AG09319 (cell line): ENCODE measurements around the gene GPT2.

Experiments
- DNase-seq: peaks from one replicate; pipeline ENCODE4 v3.0.0-alpha.2; 2010; ENCODE audit warnings: low read depth; ENCODE audit errors: extremely low read depth
- TF ChIP-seq, protein P1 (sequence below): IDR thresholded peaks from 2 replicates; pipeline ENCODE4 v1.5.1; 2011; ENCODE audit warnings: low read depth, mild to moderate bottlenecking, inconsistent platforms, low read length, moderate library complexity

Gene GPT2

DNA sequence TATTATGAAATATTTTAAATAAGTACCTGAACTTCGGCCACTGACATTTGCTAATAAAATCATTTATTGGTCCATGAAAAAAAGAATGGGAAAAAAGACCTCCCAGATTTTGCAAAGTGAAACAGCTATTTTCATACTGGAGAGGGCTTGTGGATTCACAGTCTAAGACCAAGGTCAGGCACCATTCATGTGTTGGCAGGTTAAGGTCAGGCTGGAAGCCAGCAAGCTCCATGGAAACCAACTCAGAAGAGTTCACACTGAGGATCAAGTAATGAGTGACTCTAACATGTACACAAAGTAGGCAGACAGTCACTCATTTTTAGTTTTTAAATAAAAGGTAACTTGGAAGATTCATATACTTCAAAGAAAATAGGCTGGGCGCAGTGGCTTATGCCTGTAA, 85.9 kb downstream of the GPT2 start:
- TF ChIP-seq, protein P1, sequence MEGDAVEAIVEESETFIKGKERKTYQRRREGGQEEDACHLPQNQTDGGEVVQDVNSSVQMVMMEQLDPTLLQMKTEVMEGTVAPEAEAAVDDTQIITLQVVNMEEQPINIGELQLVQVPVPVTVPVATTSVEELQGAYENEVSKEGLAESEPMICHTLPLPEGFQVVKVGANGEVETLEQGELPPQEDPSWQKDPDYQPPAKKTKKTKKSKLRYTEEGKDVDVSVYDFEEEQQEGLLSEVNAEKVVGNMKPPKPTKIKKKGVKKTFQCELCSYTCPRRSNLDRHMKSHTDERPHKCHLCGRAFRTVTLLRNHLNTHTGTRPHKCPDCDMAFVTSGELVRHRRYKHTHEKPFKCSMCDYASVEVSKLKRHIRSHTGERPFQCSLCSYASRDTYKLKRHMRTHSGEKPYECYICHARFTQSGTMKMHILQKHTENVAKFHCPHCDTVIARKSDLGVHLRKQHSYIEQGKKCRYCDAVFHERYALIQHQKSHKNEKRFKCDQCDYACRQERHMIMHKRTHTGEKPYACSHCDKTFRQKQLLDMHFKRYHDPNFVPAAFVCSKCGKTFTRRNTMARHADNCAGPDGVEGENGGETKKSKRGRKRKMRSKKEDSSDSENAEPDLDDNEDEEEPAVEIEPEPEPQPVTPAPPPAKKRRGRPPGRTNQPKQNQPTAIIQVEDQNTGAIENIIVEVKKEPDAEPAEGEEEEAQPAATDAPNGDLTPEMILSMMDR = no peak
- DNase-seq = no peak

DNA sequence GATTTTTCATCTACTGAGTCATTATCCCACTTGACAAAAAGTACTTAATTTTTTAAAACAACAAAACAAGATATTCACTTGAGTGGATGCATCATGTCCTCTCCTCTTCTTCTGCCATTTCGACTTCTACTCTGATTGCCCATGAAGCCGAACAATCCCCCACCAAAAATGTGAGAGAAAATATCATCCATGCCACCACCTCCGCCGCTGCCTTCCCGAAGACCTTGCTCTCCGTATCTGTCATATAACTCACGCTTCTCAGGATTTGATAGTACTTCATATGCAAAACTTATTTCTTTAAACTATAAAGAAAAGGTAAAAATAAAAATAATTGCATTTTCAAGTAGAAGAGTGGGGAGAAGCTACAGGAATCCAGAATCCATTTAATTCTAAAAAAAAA, 87.1 kb downstream of the GPT2 start:
- DNase-seq = no peak
- TF ChIP-seq, protein P1 = no peak

DNA sequence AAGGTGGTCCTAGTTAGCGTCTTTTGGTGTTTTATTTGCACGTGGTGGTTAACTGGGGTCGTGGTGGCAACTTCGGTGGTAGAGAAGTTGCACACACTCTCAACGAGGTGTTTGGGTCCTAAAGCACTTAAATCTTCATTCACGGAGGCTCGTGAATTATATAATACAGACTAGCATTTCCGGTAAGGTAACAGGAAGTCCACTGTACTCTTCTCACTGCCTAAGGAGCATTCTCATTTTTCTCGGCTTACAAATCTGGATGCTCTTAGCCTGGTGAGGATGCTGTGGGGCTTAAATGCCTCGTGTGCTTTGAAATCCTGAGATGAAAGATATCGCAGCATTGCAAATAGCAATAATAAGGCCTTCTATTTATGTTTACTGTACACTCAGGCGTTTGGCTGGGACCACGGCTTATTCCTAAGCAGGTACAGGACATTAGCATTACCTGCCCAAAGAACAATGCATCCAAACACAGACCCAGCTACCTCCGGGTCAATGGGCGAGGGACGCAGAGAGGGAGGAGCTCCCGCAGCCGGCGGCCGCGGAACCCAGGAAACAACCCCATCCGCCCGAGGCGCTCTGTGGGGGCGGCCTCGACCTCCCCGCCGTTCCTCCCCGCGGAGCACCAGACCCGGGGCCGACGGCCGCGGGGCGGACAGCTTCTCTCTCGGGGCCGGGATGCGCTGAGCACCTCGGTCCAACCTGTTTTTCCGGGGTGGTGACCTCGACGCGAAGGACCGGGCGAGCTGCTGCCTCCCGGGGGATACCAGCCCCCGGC, 88.5 kb downstream of the GPT2 start:
- TF ChIP-seq, protein P1 = no peak

GRCh38 chr16:46973207-46973995, 89.2 kb downstream of the GPT2 start, which contains the start of gene DNAJA2:
Gene DNAJA2, minus strand, starts transcription at chr16:46973674. Its CDS starts 102 bp downstream, at chr16:46973572.
- peak; percentile 54 for DNase-seq
- TF ChIP-seq, protein P1 = no peak

More for the DNA sequence above, 88.5 kb downstream of the GPT2 start:
- DNase-seq = no peak

DNA sequence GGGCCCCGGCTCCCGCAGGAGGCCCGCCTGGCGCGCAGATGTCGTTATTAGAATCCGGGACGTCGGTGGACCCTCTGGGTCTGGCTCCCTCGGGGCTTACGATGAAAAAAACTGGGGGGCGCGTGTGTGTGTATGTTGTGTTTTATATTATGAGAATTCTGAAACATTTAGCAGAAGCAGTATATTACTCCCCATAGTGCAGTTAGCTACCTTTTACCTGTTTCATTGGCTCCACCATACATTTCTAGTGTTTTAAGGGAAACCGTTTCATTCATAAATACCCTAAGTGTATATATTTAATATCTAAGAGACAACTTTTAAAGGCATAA, 89.8 kb downstream of the GPT2 start:
- no peak for DNase-seq
- TF ChIP-seq, protein P1 = no peak

DNA sequence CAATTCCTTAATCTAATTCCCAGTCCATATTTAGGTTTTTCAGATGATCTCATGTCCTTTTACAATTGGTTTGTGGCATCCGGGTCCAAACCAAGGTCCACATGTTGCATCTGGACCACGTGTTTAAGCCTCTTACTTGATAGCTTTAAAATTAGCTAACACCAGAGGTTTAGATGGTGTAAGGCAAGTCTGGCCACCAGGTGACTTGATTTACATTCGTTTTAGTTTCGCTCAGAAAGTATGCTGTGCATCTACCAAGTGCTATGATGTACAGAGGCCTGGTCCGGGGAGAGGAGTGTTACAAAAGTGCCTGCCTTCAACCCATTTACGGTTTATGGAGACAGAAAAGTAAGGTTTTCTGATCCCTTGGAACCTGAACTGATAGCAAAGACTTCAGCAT, 90.2 kb downstream of the GPT2 start:
- TF ChIP-seq, protein P1 = no peak
- DNase-seq = no peak

GRCh38 chr16:46975165-46975564, 91.0 kb downstream of the GPT2 start:
- DNase-seq = no peak
- TF ChIP-seq, protein P1 = no peak
